Sigmoid colon (tissue), 4 donors: ENCODE results near the gene MRPL38.
"Not testable (repeated sequence)": the region's sequence is repeated elsewhere in the genome, so short reads cannot be mapped to it uniquely, and the experiment has no call there.

ENCODE experiments used
- POLR2A ChIP-seq, 2 donors: fragments of 450-650 bp; IDR thresholded peaks; one replicate each; pipeline ENCODE4 v1.6.1; 2016; ENCODE audit warnings: antibody characterized with exemption in 2 of 2, mild to moderate bottlenecking in 2 of 2, moderate library complexity in 2 of 2
- POLR2AphosphoS5 ChIP-seq, 4 donors: sonication (generic); formaldehyde crosslinking; IDR thresholded peaks; one replicate each; pipeline ENCODE4 v1.6.1; 2017; ENCODE audit warnings: antibody characterized with exemption in 4 of 4
- TF ChIP-seq, protein P1 (sequence below), 4 experiments: fragments of 450-650 bp in 3 of 4; fragments of 200-600 bp in 1 of 4; IDR thresholded peaks; one replicate each; pipeline ENCODE4 v1.5.1; 2016 to 2019; ENCODE audit warnings: antibody characterized with exemption in 4 of 4, mild to moderate bottlenecking in 3 of 4, moderate library complexity in 2 of 4

GRCh38 chr17:75870228-75870627 lies 34.5 kb downstream of the MRPL38 start:
- TF ChIP-seq, protein P1, sequence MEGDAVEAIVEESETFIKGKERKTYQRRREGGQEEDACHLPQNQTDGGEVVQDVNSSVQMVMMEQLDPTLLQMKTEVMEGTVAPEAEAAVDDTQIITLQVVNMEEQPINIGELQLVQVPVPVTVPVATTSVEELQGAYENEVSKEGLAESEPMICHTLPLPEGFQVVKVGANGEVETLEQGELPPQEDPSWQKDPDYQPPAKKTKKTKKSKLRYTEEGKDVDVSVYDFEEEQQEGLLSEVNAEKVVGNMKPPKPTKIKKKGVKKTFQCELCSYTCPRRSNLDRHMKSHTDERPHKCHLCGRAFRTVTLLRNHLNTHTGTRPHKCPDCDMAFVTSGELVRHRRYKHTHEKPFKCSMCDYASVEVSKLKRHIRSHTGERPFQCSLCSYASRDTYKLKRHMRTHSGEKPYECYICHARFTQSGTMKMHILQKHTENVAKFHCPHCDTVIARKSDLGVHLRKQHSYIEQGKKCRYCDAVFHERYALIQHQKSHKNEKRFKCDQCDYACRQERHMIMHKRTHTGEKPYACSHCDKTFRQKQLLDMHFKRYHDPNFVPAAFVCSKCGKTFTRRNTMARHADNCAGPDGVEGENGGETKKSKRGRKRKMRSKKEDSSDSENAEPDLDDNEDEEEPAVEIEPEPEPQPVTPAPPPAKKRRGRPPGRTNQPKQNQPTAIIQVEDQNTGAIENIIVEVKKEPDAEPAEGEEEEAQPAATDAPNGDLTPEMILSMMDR (IDR thresholded peaks at IDR 0.05) = not testable (repeated sequence)
- not testable (repeated sequence) for TF ChIP-seq POLR2A, POLR2AphosphoS5 (IDR thresholded peaks at IDR 0.05)
